Ascending aorta (tissue), 2 donors: Measurements from ENCODE around the gene P4HA2. TPM values are rescaled to one million over a fixed set of nuclear protein-coding genes. Genes with fewer than 3 reads are reported as not detected.

ENCODE experiments used
- DNase-seq, 2 donors: peaks; one replicate each; pipeline ENCODE4 v3.0.0-alpha.2; 2019; ENCODE audit warnings: low spot score in 2 of 2
- H3K27ac ChIP-seq, 2 donors: fragments of 200-600 bp; sonication (generic); one replicate each; pipeline ENCODE4 v1.5.1; 2016 to 2017; ENCODE audit warnings: mild to moderate bottlenecking in 1 of 2
- H3K27me3 ChIP-seq: fragments of 200-600 bp; sonication (generic); one replicate; pipeline ENCODE4 v1.5.1; 2017
- H3K36me3 ChIP-seq, 2 donors: fragments of 200-600 bp; sonication (generic); one replicate each; pipeline ENCODE4 v1.5.1; 2016
- H3K4me1 ChIP-seq, 2 donors: fragments of 200-600 bp; sonication (generic); one replicate each; pipeline ENCODE4 v1.5.1; 2016 to 2017; ENCODE audit warnings: mild to moderate bottlenecking in 1 of 2
- H3K4me3 ChIP-seq, 2 donors: fragments of 200-600 bp; sonication (generic); one replicate each; pipeline ENCODE4 v1.5.1; 2016 to 2017; ENCODE audit warnings: mild to moderate bottlenecking in 1 of 2
- H3K9me3 ChIP-seq, 2 donors: fragments of 200-600 bp; sonication (generic); one replicate each; pipeline ENCODE4 v1.5.1; 2016
- CTCF ChIP-seq, 3 experiments: fragments of 200-600 bp in 2 of 3; fragments of 450-650 bp in 1 of 3; sonication (generic) in 2 of 3; IDR thresholded peaks; one replicate each; pipeline ENCODE4 v1.5.1; 2016 to 2019; ENCODE audit warnings: antibody characterized with exemption in 3 of 3, mild to moderate bottlenecking in 1 of 3, moderate library complexity in 1 of 3
- intact Hi-C: fragments of 100-400 bp; cut with DNase I; formaldehyde crosslinking; loops from one replicate; pipeline ENCODE4 v1.15.1; 2023
- total RNA-seq: library from RNA; depleted of rRNA; stranded (reverse); fragments of >200 nt; gene quantifications from one replicate; pipeline ENCODE4 v1.1.0, GENCODE V29; 2016

The P4HA2 gene
- total RNA-seq, 1 donor from 2014 or later: 22.6 TPM

GRCh38 chr5:132224716-132225115 is 2.9 kb downstream of the P4HA2 start:
- no peaks in the 10 kb centered on the region for H3K27me3 ChIP-seq
- no peaks in the 10 kb centered on the region for H3K36me3 ChIP-seq
- peak overlapping the region in 1 of 2 donors; percentile 6 for H3K4me3 ChIP-seq
- H3K9me3 ChIP-seq: no peaks in the 10 kb centered on the region
- no peak for TF ChIP-seq CTCF (IDR thresholded peaks at IDR 0.05)
- peaks cover 31 to 70% of the 10 kb centered on the region in 2 donors for H3K4me1 ChIP-seq
- peak overlapping the region; percentile 84 to 85 for H3K27ac ChIP-seq
- intact Hi-C loops: loop anchor here (5.0 to 10.0 kb wide), 3 partner anchors 32 to 270 kb away; partner anchors contain the start of gene IRF1
- peak in 1 of 2 donors; percentile 58 for DNase-seq

GRCh38 chr5:132223861-132224260 is 3.8 kb downstream of the P4HA2 start:
- TF ChIP-seq CTCF (IDR thresholded peaks at IDR 0.05): no peak
- peaks cover 31 to 76% of the 10 kb centered on the region in 2 donors for H3K4me1 ChIP-seq
- peak in 1 of 2 donors; percentile 47 for DNase-seq
- H3K4me3 ChIP-seq: no peak overlapping the region
- H3K36me3 ChIP-seq: no peaks in the 10 kb centered on the region
- H3K27ac ChIP-seq: peak overlapping the region; percentile 83 to 85
- H3K27me3 ChIP-seq: no peaks in the 10 kb centered on the region
- intact Hi-C loops: loop anchor here (10.0 kb wide), 1 partner anchor 271 kb away; the partner anchor contains the start of gene IRF1
- H3K9me3 ChIP-seq: no peaks in the 10 kb centered on the region

GRCh38 chr5:132222649-132223038 is 5.0 kb downstream of the P4HA2 start:
- peaks cover 31 to 76% of the 10 kb centered on the region in 2 donors for H3K4me1 ChIP-seq
- H3K36me3 ChIP-seq: peaks cover 0 to 8% of the 10 kb centered on the region in 2 donors
- H3K27ac ChIP-seq: peak overlapping the region; percentile 83 to 85
- intact Hi-C loops: loop anchor here (10.0 kb wide), 1 partner anchor 272 kb away; the partner anchor contains the start of gene IRF1
- H3K9me3 ChIP-seq: no peaks in the 10 kb centered on the region
- no peak for DNase-seq
- H3K4me3 ChIP-seq: no peak overlapping the region
- no peaks in the 10 kb centered on the region for H3K27me3 ChIP-seq
- TF ChIP-seq CTCF (IDR thresholded peaks at IDR 0.05): no peak

- DNase-seq: peak; percentile 29 to 88
- H3K4me1 ChIP-seq: peaks cover 31 to 76% of the 10 kb centered on the region in 2 donors
- H3K27ac ChIP-seq: peak overlapping the region; percentile 83 to 85
- peaks cover 2 to 14% of the 10 kb centered on the region in 2 donors for H3K36me3 ChIP-seq
- H3K9me3 ChIP-seq: no peaks in the 10 kb centered on the region
- intact Hi-C loops: loop anchor here (10.0 kb wide), 1 partner anchor 273 kb away; the partner anchor contains the start of gene IRF1
- H3K4me3 ChIP-seq: no peak overlapping the region
- no peaks in the 10 kb centered on the region for H3K27me3 ChIP-seq
- peak in 2 of 3 experiments; percentile 39 to 41 for TF ChIP-seq CTCF (IDR thresholded peaks at IDR 0.05)
These were observed 5.6 kb downstream of the P4HA2 start for GRCh38 chr5:132221781-132222648.

GRCh38 chr5:132220491-132220890 is 7.2 kb downstream of the P4HA2 start:
- Histone ChIP-seq H3K4me1 (peaks cover 31 to 62% of the 10 kb centered on the region in 2 donors), H3K4me3 (no peak overlapping the region), H3K9me3 (no peaks in the 10 kb centered on the region), H3K36me3 (peaks cover 4 to 16% of the 10 kb centered on the region in 2 donors), H3K27ac (peak overlapping the region; percentile 57 to 85), H3K27me3 (no peaks in the 10 kb centered on the region)
- no peak for TF ChIP-seq CTCF (IDR thresholded peaks at IDR 0.05)
- intact Hi-C loops: loop anchor here (10.0 kb wide), 1 partner anchor 274 kb away; the partner anchor contains the start of gene IRF1
- DNase-seq: no peak
